ENCODE measurements around the gene ZBTB14.

DNA sequence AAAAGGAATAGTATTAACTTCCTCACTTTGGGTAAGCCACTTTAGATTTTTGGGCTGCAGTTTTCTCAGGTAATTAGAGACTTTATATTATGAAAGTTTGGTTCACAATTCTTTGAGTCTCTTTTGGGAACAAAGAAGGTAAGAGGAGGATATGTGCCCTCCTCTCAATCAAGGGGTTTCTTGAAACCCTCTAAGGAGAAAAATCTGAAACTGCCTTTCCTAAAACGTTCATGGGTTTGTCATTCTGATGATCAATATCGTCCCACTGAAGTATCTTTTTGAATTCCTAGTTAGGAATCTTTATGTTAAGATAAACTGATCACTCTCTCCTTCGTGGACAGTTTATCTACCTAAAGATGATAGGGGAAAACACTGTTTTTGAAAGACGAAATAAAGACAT is 56.1 kb downstream of the ZBTB14 start:
- TF ChIP-seq POLR2A (IDR thresholded peaks at IDR 0.05) (no peak), POLR2AphosphoS5 (IDR thresholded peaks at IDR 0.05; ENCODE audit: insufficient read depth in 1 of 2, low read depth in 1 of 2) (no peak)
- TF ChIP-seq, protein P1, sequence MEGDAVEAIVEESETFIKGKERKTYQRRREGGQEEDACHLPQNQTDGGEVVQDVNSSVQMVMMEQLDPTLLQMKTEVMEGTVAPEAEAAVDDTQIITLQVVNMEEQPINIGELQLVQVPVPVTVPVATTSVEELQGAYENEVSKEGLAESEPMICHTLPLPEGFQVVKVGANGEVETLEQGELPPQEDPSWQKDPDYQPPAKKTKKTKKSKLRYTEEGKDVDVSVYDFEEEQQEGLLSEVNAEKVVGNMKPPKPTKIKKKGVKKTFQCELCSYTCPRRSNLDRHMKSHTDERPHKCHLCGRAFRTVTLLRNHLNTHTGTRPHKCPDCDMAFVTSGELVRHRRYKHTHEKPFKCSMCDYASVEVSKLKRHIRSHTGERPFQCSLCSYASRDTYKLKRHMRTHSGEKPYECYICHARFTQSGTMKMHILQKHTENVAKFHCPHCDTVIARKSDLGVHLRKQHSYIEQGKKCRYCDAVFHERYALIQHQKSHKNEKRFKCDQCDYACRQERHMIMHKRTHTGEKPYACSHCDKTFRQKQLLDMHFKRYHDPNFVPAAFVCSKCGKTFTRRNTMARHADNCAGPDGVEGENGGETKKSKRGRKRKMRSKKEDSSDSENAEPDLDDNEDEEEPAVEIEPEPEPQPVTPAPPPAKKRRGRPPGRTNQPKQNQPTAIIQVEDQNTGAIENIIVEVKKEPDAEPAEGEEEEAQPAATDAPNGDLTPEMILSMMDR (IDR thresholded peaks at IDR 0.05) = no peak
